A673 (cell line): ENCODE data around the gene SPATA16. TPM values are rescaled to one million over a fixed set of nuclear protein-coding genes. Genes with fewer than 3 reads are reported as not detected.

ENCODE experiments used
- BruUV-seq: library from RNA; stranded (reverse); fragments of 400-500 nt; replicated peaks from 2 replicates; lab custom pipeline; 2021; lab: Mats Ljungman, UMichigan
- CTCF ChIA-PET: fragments of 300-600 bp; sonication (Branson Sonifier 250); formaldehyde crosslinking; loops from one replicate; lab custom pipeline; 2022; ENCODE audit warnings: antibody characterized with exemption; lab: Charles Lee
- POLR2A ChIA-PET: fragments of 300-600 bp; sonication (Branson Sonifier 250); formaldehyde crosslinking; loops from one replicate; lab custom pipeline; 2022; ENCODE audit warnings: antibody characterized with exemption; ENCODE audit not compliant: low non-redundant PET; lab: Charles Lee
- DNase-seq: peaks from one replicate; pipeline ENCODE4 v3.0.0-alpha.2; 2015; ENCODE audit warnings: low spot score
- H3K27ac ChIP-seq: fragments of 200-600 bp; sonication (generic); 2 replicates; pipeline ENCODE4 v1.5.1; 2016; ENCODE audit warnings: mixed run types, low read depth, mild to moderate bottlenecking, mixed read lengths, antibody characterized with exemption, low read length; ENCODE audit not compliant: poor library complexity, severe bottlenecking
- H3K27me3 ChIP-seq: fragments of 200-600 bp; sonication (generic); replicated peaks from 2 replicates; pipeline ENCODE4 v1.6.1; 2017; ENCODE audit warnings: mixed run types, low read depth, mild to moderate bottlenecking, mixed read lengths, antibody characterized with exemption, low read length; ENCODE audit not compliant: insufficient read depth, poor library complexity
- H3K36me3 ChIP-seq: fragments of 200-600 bp; sonication (generic); 2 replicates; pipeline ENCODE4 v1.6.1; 2016; ENCODE audit warnings: mixed run types, mild to moderate bottlenecking, mixed read lengths, antibody characterized with exemption, low read length; ENCODE audit not compliant: insufficient read depth, poor library complexity, severe bottlenecking
- H3K4me1 ChIP-seq: fragments of 200-600 bp; sonication (generic); 2 replicates; pipeline ENCODE4 v1.6.1; 2017; ENCODE audit warnings: mixed run types, mild to moderate bottlenecking, mixed read lengths, antibody characterized with exemption, low read length; ENCODE audit not compliant: insufficient read depth, poor library complexity, severe bottlenecking
- H3K4me3 ChIP-seq: fragments of 200-600 bp; sonication (generic); 2 replicates; pipeline ENCODE4 v1.5.1; 2016; ENCODE audit warnings: low read depth, mixed run types, mild to moderate bottlenecking, mixed read lengths, low read length; ENCODE audit not compliant: poor library complexity, severe bottlenecking
- H3K9me3 ChIP-seq: fragments of 200-600 bp; sonication (generic); 2 replicates; pipeline ENCODE4 v1.6.1; 2016; ENCODE audit warnings: mixed run types, low read depth, mild to moderate bottlenecking, mixed read lengths, antibody characterized with exemption, low read length; ENCODE audit not compliant: poor library complexity, severe bottlenecking
- CTCF ChIP-seq: fragments of 300-800, 200-600 bp; sonication (generic); conservative IDR thresholded peaks from 2 replicates; pipeline ENCODE4 v1.5.1; 2017; ENCODE audit warnings: low read depth, mild to moderate bottlenecking, antibody characterized with exemption, low read length, moderate library complexity, mixed read lengths
- EZH2 ChIP-seq: fragments of 200-600 bp; sonication (generic); IDR thresholded peaks from 2 replicates; pipeline ENCODE4 v1.6.1; 2017; ENCODE audit warnings: borderline replicate concordance, low read depth, mild to moderate bottlenecking, mixed read lengths, antibody characterized with exemption, low read length; ENCODE audit not compliant: poor library complexity, severe bottlenecking
- intact Hi-C: fragments of 100-400 bp; cut with micrococcal nuclease; formaldehyde crosslinking; loops from one replicate; pipeline ENCODE4 v1.10.0; 2022; ENCODE audit not compliant: unreplicated experiment
- total RNA-seq: library from RNA; stranded (reverse); gene quantifications from 2 replicates; pipeline ENCODE4 v1.2.3, GENCODE V29; 2021

Gene SPATA16
- total RNA-seq, 1 experiment from 2014 or later: not detected

- Histone ChIP-seq H3K4me3 (no peak overlapping the region), H3K36me3 (no peaks in the 10 kb centered on the region), H3K27me3 (no peaks in the 10 kb centered on the region), H3K4me1 (peaks cover 15% of the 10 kb centered on the region), H3K27ac (no peak overlapping the region), H3K9me3 (no peaks in the 10 kb centered on the region)
- ChIA-PET CTCF (no interaction called here), POLR2A (no interaction called here)
- peak; percentile 65 for TF ChIP-seq CTCF
- no peak for TF ChIP-seq EZH2
- DNase-seq: peak; percentile 47
- no TSS peak for BruUV-seq
- intact Hi-C loops: loop anchor here (5.0 to 10.0 kb wide), 2 partner anchors 58 to 290 kb away; no protein-coding TSS in a partner anchor
These were observed 153.8 kb downstream of the SPATA16 start for GRCh38 chr3:172987273-172987672.

- CTCF ChIA-PET: no interaction called here
- H3K9me3 ChIP-seq: no peaks in the 10 kb centered on the region
- BruUV-seq: no TSS peak
- POLR2A ChIA-PET: no interaction called here
- H3K36me3 ChIP-seq: no peaks in the 10 kb centered on the region
- H3K27me3 ChIP-seq: no peaks in the 10 kb centered on the region
- no peak overlapping the region for H3K4me3 ChIP-seq
- no peak for TF ChIP-seq CTCF
- TF ChIP-seq EZH2: no peak
- H3K4me1 ChIP-seq: peaks cover 8% of the 10 kb centered on the region
- intact Hi-C loops: loop anchor here (2.0 to 10.0 kb wide), 4 partner anchors 60 to 568 kb away; no protein-coding TSS in a partner anchor
- H3K27ac ChIP-seq: no peak overlapping the region
- DNase-seq: no peak
These were observed 156.1 kb downstream of the SPATA16 start for GRCh38 chr3:172984914-172985313.

DNA sequence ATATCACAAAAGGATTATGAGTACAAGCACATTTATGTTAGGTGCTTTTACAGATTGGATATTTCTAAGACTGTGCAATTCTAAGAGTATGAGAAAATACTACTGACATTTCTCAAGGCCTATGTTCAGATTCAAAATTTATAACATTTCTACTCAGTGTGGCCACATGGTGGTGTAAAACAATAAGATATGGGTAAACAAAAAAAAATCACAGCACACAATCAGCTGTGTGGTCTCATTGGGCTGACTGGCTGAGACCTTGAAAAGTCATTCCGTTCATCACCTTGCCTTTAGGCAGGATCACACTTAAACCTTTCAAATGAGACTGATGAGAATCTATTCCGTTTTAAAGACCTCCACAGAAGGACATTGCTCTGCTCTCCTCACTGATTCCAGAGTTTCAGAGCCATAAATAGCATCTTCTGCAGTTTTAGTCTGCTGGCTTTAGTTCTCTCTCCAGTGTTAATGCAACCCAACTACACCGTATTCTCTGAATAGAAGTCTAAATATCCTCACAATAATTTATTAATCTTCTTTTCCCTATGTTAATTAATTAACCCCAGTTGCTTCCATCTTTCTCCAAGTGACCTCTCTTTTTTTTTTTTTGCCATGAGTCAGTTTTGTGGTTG lies 158.2 kb downstream of the SPATA16 start:
- TF ChIP-seq CTCF (peak; percentile 53; the same call in 1 of the 2 replicates), EZH2 (no peak)
- ChIA-PET CTCF (interaction anchor here (0.6 kb wide), 1 partner anchor 74 kb away, joined by 10 read pairs; no protein-coding TSS in a partner anchor), POLR2A (no interaction called here)
- H3K4me1 ChIP-seq: peaks cover 8% of the 10 kb centered on the region
- DNase-seq: peak; percentile 54
- no peaks in the 10 kb centered on the region for H3K9me3 ChIP-seq
- H3K27ac ChIP-seq: no peak overlapping the region
- intact Hi-C loops: loop anchor here (5.0 to 10.0 kb wide), 2 partner anchors 62 to 146 kb away; no protein-coding TSS in a partner anchor
- H3K4me3 ChIP-seq: no peak overlapping the region
- no peaks in the 10 kb centered on the region for H3K36me3 ChIP-seq
- H3K27me3 ChIP-seq: no peaks in the 10 kb centered on the region
- BruUV-seq: no TSS peak
